Thyroid gland (tissue), 4 donors: ENCODE measurements around the gene MAPK1.

Source experiments
- POLR2A ChIP-seq, 2 donors: fragments of 450-650 bp; IDR thresholded peaks; one replicate each; pipeline ENCODE4 v1.6.1; 2017; ENCODE audit warnings: antibody characterized with exemption in 2 of 2, mild to moderate bottlenecking in 2 of 2, moderate library complexity in 1 of 2
- TF ChIP-seq, protein P1 (sequence below), 6 experiments: fragments of 200-600 bp in 3 of 6; fragments of 450-650 bp in 3 of 6; sonication (generic) in 3 of 6; IDR thresholded peaks; one replicate each; pipeline ENCODE4 v1.5.1; 2016 to 2019; ENCODE audit warnings: antibody characterized with exemption in 6 of 6, mild to moderate bottlenecking in 2 of 6, inconsistent platforms in 1 of 6, moderate library complexity in 1 of 6

DNA sequence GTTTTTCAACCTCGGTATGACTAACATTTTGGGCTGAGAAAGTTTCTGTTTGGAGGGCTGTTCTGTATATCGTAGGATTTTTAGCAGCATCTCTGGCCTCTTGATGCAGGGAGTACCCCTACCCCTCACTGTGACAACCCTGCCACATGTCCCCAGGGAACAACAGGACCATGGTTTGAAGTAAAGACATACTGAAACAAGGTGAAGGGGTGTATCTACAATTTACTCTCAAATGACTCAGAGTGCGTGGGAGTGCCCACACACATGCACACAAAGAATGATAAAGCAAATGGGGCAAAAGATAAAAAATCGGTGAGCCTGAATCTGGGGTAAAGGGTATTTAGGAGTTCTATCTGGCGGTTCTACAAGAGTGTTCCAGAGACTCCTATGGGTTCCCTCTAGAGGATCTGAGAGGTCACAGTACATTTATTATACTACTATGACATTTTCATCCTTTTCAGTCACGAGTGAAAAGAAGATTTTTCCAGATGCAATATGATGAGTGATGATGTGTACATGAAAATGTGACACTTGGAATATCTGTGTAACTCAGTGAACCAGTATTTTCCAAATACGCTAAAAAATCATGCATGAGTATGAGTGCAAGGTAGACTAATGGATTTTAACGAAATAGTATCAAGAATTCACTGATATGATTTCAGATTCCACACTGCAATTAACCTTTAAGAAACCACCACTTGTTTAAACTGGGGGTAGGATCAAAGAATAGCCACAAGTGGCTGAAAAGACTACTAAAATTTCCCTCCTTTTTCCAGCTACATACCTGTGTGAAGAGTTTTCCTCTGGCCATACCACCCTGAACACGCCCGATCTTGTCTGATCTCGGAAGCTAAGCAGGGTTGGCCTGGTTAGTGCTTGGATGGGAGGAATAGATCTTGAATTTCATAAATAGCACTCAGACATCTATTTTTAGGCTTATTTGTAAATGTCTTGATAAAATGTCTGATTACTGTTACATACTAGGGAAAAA is 75.5 kb downstream of the MAPK1 start:
- TF ChIP-seq POLR2A (IDR thresholded peaks at IDR 0.05) = no peak
- TF ChIP-seq, protein P1, sequence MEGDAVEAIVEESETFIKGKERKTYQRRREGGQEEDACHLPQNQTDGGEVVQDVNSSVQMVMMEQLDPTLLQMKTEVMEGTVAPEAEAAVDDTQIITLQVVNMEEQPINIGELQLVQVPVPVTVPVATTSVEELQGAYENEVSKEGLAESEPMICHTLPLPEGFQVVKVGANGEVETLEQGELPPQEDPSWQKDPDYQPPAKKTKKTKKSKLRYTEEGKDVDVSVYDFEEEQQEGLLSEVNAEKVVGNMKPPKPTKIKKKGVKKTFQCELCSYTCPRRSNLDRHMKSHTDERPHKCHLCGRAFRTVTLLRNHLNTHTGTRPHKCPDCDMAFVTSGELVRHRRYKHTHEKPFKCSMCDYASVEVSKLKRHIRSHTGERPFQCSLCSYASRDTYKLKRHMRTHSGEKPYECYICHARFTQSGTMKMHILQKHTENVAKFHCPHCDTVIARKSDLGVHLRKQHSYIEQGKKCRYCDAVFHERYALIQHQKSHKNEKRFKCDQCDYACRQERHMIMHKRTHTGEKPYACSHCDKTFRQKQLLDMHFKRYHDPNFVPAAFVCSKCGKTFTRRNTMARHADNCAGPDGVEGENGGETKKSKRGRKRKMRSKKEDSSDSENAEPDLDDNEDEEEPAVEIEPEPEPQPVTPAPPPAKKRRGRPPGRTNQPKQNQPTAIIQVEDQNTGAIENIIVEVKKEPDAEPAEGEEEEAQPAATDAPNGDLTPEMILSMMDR (IDR thresholded peaks at IDR 0.05) = no peak
